Cardiac muscle cell (in vitro differentiated cells and primary cell): ENCODE measurements around the gene NCR2. TPM values are rescaled to one million over a fixed set of nuclear protein-coding genes. Genes with fewer than 3 reads are reported as not detected.

Experiments
- DNase-seq, 2 donors: peaks; one replicate each; pipeline versions ENCODE4 v3.0.0 to v3.0.0-alpha.2; 2010 to 2017; ENCODE audit warnings: low read depth in 1 of 2, low spot score in 1 of 2
- H3K27ac ChIP-seq: fragments of 200-600 bp; sonication (generic); 2 replicates; pipeline ENCODE4 v1.5.1; 2016
- H3K27me3 ChIP-seq: fragments of 200-600 bp; sonication (generic); 2 replicates; pipeline ENCODE4 v1.6.0; 2016; ENCODE audit warnings: control low read depth
- H3K36me3 ChIP-seq: fragments of 200-600 bp; sonication (generic); 2 replicates; pipeline ENCODE4 v1.5.1; 2016; ENCODE audit warnings: control low read depth
- H3K4me1 ChIP-seq: fragments of 200-600 bp; sonication (generic); 2 replicates; pipeline ENCODE4 v1.8.1; 2017; ENCODE audit warnings: low read depth, mild to moderate bottlenecking, mixed run types
- H3K4me3 ChIP-seq: fragments of 200-600 bp; sonication (generic); 2 replicates; pipeline ENCODE4 v1.5.1; 2016; ENCODE audit warnings: mild to moderate bottlenecking
- H3K9me3 ChIP-seq: fragments of 200-600 bp; sonication (generic); 2 replicates; pipeline ENCODE4 v1.5.1; 2017; ENCODE audit warnings: low read depth, mild to moderate bottlenecking, control low read depth
- polyA plus RNA-seq: library from polyadenylated mRNA; unstranded; fragments of >200 nt; fragmentation: Nextera tagmentation; extraction: Ambion mirVana; gene quantifications from 2 replicates; pipeline ENCODE4 v1.2.1, GENCODE V29; 2016
- total RNA-seq: library from RNA; depleted of rRNA; stranded (reverse); fragments of >200 nt; gene quantifications from 2 replicates; pipeline ENCODE4 v1.2.3, GENCODE V29; 2016
- TF ChIP-seq, protein P1 (sequence below): IDR thresholded peaks from 2 replicates; pipeline ENCODE4 v1.5.1; 2012; ENCODE audit warnings: low read depth, mild to moderate bottlenecking, low read length

NCR2 gene
- total and polyA plus RNA-seq, 2 experiments from 2014 or later = not detected

DNA sequence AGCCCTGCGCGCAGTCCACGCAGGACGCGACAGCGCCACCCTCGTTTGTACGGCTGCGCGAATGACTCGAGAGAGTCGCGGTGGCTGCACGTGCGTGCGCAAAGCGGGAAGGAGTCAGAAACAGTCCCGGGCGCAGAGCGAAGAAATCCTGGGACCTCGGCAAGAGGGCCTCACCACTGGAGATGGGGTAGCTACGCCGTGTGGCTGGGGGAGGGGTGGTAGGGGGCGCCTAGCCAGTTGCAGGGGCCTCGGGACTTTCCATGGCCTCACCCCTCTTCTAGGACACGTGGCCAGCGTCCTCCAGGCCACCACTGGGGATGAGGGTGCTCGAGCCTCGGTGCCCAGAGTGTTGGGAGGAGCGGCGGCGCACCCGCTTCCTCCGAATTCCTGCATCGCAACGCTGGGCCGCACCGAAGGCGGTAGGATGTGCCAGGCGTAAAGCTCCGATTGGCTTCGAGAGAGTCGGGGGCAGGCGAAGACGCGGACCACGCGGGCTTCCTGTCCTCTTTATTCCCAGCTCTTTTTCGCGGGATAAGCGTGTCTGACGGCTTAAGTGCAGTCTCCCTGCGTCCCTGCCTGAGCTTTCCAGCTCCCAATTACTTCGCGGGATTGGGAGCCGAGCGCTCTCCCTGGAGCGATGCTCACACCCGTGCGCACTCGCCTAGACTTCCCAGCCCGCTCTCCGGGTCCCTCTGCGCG, 38.7 kb downstream of the NCR2 start:
- peak; percentile 13 to 46 for DNase-seq
- H3K9me3 ChIP-seq = no peaks in the 10 kb centered on the region
- TF ChIP-seq, protein P1, sequence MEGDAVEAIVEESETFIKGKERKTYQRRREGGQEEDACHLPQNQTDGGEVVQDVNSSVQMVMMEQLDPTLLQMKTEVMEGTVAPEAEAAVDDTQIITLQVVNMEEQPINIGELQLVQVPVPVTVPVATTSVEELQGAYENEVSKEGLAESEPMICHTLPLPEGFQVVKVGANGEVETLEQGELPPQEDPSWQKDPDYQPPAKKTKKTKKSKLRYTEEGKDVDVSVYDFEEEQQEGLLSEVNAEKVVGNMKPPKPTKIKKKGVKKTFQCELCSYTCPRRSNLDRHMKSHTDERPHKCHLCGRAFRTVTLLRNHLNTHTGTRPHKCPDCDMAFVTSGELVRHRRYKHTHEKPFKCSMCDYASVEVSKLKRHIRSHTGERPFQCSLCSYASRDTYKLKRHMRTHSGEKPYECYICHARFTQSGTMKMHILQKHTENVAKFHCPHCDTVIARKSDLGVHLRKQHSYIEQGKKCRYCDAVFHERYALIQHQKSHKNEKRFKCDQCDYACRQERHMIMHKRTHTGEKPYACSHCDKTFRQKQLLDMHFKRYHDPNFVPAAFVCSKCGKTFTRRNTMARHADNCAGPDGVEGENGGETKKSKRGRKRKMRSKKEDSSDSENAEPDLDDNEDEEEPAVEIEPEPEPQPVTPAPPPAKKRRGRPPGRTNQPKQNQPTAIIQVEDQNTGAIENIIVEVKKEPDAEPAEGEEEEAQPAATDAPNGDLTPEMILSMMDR = no peak
- peaks cover 100% of the 10 kb centered on the region for H3K27me3 ChIP-seq
- no peak overlapping the region for H3K27ac ChIP-seq
- peaks cover 27% of the 10 kb centered on the region for H3K4me1 ChIP-seq
- H3K4me3 ChIP-seq = peak overlapping the region; percentile 12
- H3K36me3 ChIP-seq = no peaks in the 10 kb centered on the region

DNA sequence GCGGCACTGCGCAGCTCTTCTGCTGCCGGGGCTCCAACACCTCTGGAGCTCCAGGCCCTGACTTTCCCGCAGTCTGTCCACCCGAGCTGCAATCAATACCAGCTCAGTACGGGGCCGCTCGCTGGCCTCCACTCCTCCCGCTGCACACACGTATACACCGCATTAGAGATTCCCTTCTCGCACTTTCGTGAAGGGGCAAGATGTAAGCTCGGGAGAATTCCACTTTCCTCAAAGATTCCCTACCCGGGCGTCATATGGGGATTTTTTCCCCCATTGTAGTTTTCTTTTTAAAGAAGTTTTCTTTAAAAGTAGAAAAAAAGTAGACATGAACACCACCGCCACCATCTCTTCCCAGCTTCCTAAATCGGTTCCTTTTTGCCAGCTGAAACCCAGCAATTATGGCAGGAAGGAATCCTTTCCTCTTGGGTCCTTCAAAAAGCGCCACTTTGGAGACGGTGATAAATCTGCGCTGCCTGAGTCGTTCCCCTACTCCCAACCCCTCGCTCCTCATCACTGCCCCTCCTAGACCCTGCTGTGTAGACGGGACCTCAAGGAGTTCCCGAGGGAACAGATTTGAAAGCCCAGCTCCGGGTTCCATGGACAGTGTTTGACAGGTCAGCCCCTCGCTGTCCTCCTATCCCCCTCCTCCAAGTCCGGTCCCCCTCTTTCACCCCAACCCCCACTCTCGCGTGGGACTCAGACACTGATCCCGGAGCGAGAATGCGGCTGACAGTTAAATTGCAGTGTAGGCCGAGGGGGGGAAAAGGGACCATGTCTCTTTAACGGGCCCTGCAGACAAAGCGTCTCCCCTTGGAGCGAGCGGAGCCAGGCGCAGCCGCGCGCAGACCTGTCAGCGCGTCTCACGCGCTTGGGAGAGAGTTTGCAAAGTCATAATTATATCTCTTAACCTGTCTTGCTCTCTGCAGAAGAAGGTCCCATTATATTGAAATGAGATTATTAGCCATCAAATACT, 39.5 kb downstream of the NCR2 start:
- no peak overlapping the region for H3K27ac ChIP-seq
- peak overlapping the region; percentile 12 for H3K4me3 ChIP-seq
- TF ChIP-seq, protein P1 = no peak

DNA sequence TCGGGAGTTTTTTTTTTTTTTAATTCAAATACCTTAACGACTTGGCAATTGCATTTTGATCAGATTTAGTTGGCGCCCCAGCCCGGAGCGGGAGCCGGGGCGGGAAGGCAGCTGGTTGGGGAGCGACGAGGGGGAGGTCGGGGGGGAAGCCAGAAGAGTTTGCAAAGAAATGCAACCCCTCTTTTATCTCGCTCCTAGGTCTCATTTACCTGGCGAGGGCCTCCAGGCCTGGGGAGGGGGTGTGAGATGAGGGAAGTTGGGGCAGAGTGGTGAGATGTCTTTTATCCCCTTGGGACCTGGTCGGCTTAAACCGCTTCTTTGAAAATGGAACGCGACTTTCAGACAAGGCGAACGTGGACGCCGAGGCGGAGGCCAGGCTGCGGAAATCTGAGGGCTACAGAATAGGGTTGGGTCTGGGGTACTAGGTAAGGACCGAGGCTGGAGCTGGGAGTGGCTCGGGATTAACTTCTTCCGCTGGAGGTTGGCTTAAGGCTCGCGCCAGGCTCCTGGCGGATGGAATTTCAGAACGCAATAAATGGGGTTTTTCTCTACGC, 40.3 kb downstream of the NCR2 start:
- peak in 1 of 2 donors; percentile 9 for DNase-seq
- Histone ChIP-seq H3K27ac (no peak overlapping the region), H3K36me3 (no peaks in the 10 kb centered on the region), H3K9me3 (no peaks in the 10 kb centered on the region), H3K4me3 (peak overlapping the region; percentile 12), H3K27me3 (peaks cover 100% of the 10 kb centered on the region), H3K4me1 (peaks cover 27% of the 10 kb centered on the region)
- TF ChIP-seq, protein P1 = no peak

More for the DNA sequence above, 39.5 kb downstream of the NCR2 start:
- H3K36me3 ChIP-seq = no peaks in the 10 kb centered on the region
- H3K4me1 ChIP-seq = peaks cover 27% of the 10 kb centered on the region
- peaks cover 100% of the 10 kb centered on the region for H3K27me3 ChIP-seq
- DNase-seq = peak in 1 of 2 donors; percentile 60
- no peaks in the 10 kb centered on the region for H3K9me3 ChIP-seq

DNA sequence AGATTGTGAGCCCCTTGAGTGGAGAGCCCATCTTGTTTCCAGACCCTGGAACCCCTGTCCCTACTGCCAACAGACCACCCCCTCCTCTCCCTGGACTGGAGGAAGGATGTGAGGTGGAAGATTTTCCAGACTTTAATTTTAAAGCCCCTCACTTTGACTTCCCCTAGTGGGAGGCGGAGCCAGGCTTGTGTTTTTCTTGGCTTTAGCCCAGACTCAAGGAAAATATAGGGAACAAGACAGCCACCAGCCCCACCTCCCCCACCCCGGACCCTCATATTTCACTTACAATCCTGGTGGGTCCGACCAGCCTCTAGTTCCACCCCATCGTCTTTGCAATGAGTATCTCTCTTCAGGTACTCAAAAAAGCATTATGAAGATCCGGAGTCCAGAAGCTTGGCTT, 40.8 kb downstream of the NCR2 start:
- no peaks in the 10 kb centered on the region for H3K36me3 ChIP-seq
- no peak overlapping the region for H3K4me3 ChIP-seq
- TF ChIP-seq, protein P1 = no peak
- no peak overlapping the region for H3K27ac ChIP-seq
- H3K9me3 ChIP-seq = no peaks in the 10 kb centered on the region
- peaks cover 100% of the 10 kb centered on the region for H3K27me3 ChIP-seq
- H3K4me1 ChIP-seq = peaks cover 27% of the 10 kb centered on the region
- DNase-seq = no peak

DNA sequence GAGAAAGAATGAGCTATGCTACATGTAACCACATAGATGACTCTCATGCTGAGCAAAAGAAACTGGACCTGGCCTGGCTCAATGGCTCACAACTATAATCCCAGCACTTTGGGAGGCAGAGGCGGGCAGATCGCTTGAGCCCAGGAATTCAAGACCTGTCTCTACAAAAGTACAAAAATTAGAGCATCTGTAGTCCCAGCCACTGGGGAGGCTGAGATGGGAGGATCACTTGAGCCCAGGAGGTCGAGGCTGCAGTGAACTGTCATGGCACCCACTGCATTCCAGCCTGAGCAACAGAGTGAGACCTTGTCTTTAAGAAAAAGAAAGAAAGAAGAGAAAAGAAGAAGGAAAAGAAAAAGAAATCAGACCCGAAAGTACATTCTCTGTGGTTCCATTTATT, 41.7 kb downstream of the NCR2 start:
- Histone ChIP-seq H3K4me1 (peaks cover 27% of the 10 kb centered on the region), H3K9me3 (no peaks in the 10 kb centered on the region), H3K36me3 (no peaks in the 10 kb centered on the region), H3K4me3 (no peak overlapping the region), H3K27ac (no peak overlapping the region), H3K27me3 (peaks cover 93% of the 10 kb centered on the region)
- DNase-seq = no peak
- TF ChIP-seq, protein P1 = no peak
